Type B pancreatic cell (in vitro differentiated cells): ENCODE data around the gene EN1. TPM values are rescaled to one million over a fixed set of nuclear protein-coding genes. Genes with fewer than 3 reads are reported as not detected.
A peak's percentile ranks its signal among the peaks of the same experiment; 100 is the strongest.

Experiments used
- DNase-seq: peaks from one replicate; pipeline ENCODE4 v3.0.0; 2021; ENCODE audit warnings: mixed read lengths; ENCODE audit not compliant: unreplicated experiment; ENCODE audit errors: extremely low spot score
- H3K27ac Mint-ChIP-seq: 2 replicates; pipeline ENCODE4 v1.8.0; 2021; ENCODE audit warnings: mild to moderate bottlenecking, mixed read lengths
- H3K27me3 Mint-ChIP-seq: 2 replicates; pipeline ENCODE4 v1.8.0; 2021; ENCODE audit warnings: mixed read lengths
- H3K36me3 Mint-ChIP-seq: 2 replicates; pipeline ENCODE4 v1.8.0; 2021; ENCODE audit warnings: mixed read lengths
- H3K4me1 Mint-ChIP-seq: one replicate; pipeline ENCODE4 v1.8.0; 2021; ENCODE audit warnings: mixed read lengths; ENCODE audit not compliant: unreplicated experiment
- H3K4me3 Mint-ChIP-seq: 2 replicates; pipeline ENCODE4 v1.8.0; 2021; ENCODE audit warnings: mild to moderate bottlenecking, mixed read lengths
- H3K9me3 Mint-ChIP-seq: 2 replicates; pipeline ENCODE4 v1.8.0; 2021; ENCODE audit warnings: mixed read lengths
- total RNA-seq: library from RNA; stranded (reverse); gene quantifications from 2 replicates; pipeline ENCODE4 v1.2.1, GENCODE V29; 2021; ENCODE audit warnings: low replicate concordance
- TF ChIP-seq, protein P1 (sequence below): fragments of 200-600 bp; sonication (generic); conservative IDR thresholded peaks from 2 replicates; pipeline ENCODE4 v1.5.0; 2021; ENCODE audit warnings: antibody characterized with exemption, mild to moderate bottlenecking

The EN1 gene
- total RNA-seq, 1 donor from 2014 or later = 2.7 TPM

DNA sequence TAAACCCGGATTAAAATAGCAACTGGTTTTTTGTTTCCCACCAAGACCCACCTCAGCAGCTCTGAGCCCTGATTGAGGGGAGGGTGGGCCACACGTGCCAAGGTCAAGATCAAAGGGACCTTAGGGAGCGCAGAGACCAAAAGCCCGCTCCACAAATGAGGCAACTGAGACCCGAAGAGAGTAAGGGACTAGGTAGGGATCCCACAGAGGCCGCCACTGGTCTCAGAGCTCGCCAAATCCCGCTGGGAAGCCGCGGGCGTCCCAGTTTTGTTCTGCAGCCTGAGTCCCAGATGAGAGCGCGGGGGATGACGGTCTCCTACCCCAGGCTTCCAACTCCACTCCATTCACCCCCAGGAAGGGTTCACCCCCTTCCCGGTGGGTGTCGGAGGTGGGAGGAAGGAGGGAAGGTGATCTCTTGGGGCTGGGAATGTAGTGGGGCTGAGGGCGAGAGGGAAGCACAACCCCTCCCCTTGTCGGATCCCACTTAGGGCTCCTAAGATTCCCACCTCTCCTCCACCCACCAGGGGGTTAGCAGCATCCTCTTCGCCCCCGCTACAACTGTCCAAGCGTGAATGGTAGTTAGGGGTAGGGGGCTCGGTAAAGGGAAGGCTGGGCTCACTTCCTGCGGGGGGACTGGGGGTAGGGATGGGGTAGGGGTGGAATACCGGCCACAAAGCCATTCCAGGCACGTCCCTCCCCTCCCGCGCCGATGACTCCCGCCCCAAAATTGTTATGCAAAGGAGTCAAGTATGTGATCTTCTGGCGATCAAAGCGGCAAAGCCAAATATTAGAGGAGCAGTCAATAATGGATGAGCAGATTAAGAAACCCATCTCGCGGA is 7.3 kb upstream of the EN1 start:
- Mint-ChIP-seq H3K4me1 (peaks cover 4% of the 10 kb centered on the region), H3K27ac (peak overlapping the region; percentile 6), H3K27me3 (peaks cover 100% of the 10 kb centered on the region), H3K4me3 (peak overlapping the region; percentile 51), H3K36me3 (no peaks in the 10 kb centered on the region), H3K9me3 (no peaks in the 10 kb centered on the region)
- no peak for DNase-seq
- TF ChIP-seq, protein P1, sequence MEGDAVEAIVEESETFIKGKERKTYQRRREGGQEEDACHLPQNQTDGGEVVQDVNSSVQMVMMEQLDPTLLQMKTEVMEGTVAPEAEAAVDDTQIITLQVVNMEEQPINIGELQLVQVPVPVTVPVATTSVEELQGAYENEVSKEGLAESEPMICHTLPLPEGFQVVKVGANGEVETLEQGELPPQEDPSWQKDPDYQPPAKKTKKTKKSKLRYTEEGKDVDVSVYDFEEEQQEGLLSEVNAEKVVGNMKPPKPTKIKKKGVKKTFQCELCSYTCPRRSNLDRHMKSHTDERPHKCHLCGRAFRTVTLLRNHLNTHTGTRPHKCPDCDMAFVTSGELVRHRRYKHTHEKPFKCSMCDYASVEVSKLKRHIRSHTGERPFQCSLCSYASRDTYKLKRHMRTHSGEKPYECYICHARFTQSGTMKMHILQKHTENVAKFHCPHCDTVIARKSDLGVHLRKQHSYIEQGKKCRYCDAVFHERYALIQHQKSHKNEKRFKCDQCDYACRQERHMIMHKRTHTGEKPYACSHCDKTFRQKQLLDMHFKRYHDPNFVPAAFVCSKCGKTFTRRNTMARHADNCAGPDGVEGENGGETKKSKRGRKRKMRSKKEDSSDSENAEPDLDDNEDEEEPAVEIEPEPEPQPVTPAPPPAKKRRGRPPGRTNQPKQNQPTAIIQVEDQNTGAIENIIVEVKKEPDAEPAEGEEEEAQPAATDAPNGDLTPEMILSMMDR = no peak

DNA sequence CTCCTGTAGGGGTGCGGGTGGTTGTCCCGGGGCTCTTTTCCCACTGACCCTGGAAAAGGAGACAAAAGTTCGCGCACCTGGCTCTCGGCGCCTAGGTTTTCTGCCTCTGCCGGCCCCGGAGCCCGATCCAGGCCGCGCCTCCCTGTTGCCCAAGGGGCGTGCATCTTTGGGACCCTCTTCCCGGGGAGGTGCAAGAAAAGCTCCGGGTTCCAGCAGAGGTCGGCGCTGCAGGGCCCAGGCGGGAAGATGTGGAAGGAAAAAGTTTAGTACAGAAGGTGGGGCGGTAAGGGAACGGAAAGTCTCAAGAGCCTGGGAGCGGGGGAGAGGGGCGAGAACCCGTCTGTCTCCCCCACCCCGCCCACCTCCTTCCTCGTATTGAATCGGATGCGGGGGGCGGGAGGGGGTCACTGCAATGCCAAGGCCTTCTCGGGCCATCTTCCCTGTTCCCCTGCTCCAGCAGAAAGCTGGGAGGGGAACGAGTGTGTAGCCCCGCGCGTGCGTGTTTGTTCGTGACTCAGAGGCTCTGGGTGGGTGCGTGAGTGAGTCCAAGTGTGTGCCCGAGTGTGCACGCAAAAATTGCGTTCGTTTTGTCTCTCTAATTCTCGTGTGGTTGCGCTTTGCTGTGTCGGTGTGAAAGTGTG is 6.3 kb upstream of the EN1 start:
- peaks cover 4% of the 10 kb centered on the region for H3K4me1 Mint-ChIP-seq
- DNase-seq = no peak
- H3K36me3 Mint-ChIP-seq = no peaks in the 10 kb centered on the region
- H3K4me3 Mint-ChIP-seq = peak overlapping the region; percentile 46
- peaks cover 100% of the 10 kb centered on the region for H3K27me3 Mint-ChIP-seq
- H3K9me3 Mint-ChIP-seq = no peaks in the 10 kb centered on the region
- peak overlapping the region; percentile 6 for H3K27ac Mint-ChIP-seq
- TF ChIP-seq, protein P1 = no peak

DNA sequence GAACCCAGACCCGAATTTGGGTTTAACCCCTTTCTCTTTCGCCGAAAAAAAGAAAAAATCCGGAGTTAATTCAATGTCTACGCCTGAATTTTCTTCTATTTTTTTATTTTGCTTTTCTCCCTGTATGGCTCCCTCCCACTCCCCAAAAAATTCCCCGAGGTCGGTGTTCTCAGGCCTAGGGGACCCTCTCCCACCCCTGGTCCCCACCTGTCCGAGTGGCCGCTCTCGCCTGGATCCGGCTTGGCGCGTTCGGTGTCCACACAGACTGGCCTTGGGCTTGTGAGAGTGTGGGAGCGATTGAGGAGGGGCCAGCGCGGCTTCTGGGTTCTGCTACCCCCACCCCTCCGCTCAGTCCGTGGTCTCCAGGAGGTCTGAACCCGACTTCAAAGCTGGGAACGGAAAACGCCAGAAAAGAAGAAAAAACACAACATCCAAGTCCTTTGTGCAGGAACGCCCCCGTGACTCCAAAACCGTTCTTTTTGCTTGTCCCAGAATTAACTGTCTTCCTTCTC is 5.7 kb upstream of the EN1 start:
- H3K4me3 Mint-ChIP-seq = peak overlapping the region; percentile 46
- no peak overlapping the region for H3K27ac Mint-ChIP-seq
- TF ChIP-seq, protein P1 = no peak
- peaks cover 4% of the 10 kb centered on the region for H3K4me1 Mint-ChIP-seq
- H3K27me3 Mint-ChIP-seq = peaks cover 100% of the 10 kb centered on the region
- no peaks in the 10 kb centered on the region for H3K9me3 Mint-ChIP-seq
- H3K36me3 Mint-ChIP-seq = no peaks in the 10 kb centered on the region
- no peak for DNase-seq

DNA sequence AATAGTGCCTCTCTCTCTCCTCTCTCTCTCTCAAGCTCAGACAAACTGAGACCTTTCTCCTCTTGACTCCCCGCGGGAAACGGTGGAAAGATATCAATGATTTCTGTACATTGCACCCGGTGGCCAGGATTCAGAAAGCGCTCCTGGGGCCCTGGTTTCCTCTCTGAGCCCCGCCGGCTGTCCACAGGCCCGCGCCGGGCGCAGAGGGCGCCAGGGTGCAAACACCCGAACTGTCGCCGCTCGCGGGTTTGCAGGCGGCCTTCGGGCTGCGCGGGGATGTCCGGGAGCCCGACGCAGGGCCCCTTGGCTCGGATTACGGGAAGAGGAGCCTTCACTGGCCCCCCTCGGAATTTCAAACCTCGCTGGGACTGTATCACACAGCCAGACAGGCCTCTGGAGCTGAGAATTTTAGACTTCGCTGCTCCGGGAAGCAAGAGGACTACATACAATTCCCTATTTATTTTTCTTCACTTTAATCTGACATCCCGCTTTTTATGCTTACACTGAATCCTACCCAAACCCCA is 5.2 kb upstream of the EN1 start:
- H3K36me3 Mint-ChIP-seq = no peaks in the 10 kb centered on the region
- H3K4me3 Mint-ChIP-seq = peak overlapping the region; percentile 57
- H3K27me3 Mint-ChIP-seq = peaks cover 100% of the 10 kb centered on the region
- no peak overlapping the region for H3K27ac Mint-ChIP-seq
- H3K4me1 Mint-ChIP-seq = peaks cover 4% of the 10 kb centered on the region
- TF ChIP-seq, protein P1 = no peak
- H3K9me3 Mint-ChIP-seq = no peaks in the 10 kb centered on the region
- DNase-seq = no peak

DNA sequence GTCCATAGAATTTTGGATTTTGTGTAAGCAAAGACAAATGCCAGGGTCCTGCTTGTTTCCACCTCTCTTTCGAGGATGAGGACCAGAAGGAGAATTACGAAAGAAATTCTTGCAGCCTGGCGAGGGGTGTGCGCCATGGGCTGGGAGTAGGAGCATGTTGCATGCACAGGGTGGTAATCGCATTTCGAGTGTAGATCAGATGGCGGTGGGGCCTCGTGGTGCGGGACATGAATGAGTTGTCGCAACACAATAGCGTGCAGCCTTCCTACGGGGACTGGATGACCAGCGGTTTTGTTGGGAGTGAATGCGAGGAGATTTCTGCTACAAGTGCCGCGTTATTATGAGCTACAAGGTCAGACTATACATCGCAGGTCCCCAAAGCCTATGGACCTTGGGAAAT is 4.2 kb upstream of the EN1 start:
- peaks cover 96% of the 10 kb centered on the region for H3K27me3 Mint-ChIP-seq
- H3K36me3 Mint-ChIP-seq = no peaks in the 10 kb centered on the region
- DNase-seq = peak; percentile 60
- peak overlapping the region; percentile 61 for H3K4me3 Mint-ChIP-seq
- H3K9me3 Mint-ChIP-seq = no peaks in the 10 kb centered on the region
- H3K4me1 Mint-ChIP-seq = peaks cover 4% of the 10 kb centered on the region
- no peak overlapping the region for H3K27ac Mint-ChIP-seq
- TF ChIP-seq, protein P1 = no peak
